ENCODE results near the gene TRIM71.

GRCh38 chr3:32868719-32869512, 51.1 kb downstream of the TRIM71 start:
- TF ChIP-seq CTCF (IDR thresholded peaks at IDR 0.05; ENCODE audit: insufficient read depth, low read length, poor library complexity, severe bottlenecking) (no peak), EZH2phosphoT487 (conservative IDR thresholded peaks at IDR 0.05; ENCODE audit: low read length) (no peak)
